GM21786 (cell line): ENCODE measurements around the gene CMTM2.
"Not testable (repeated sequence)": the region's sequence is repeated elsewhere in the genome, so short reads cannot be mapped to it uniquely, and the experiment has no call there.

Experiments used
- ATAC-seq: cut with Tn5 transposase; IDR thresholded peaks from one replicate; pipeline ENCODE4 v1.9.1; 2021; ENCODE audit not compliant: unreplicated experiment

The CMTM2 gene

GRCh38 chr16:66581246-66581952 lies 2.1 kb downstream of the CMTM2 start:
- no peak for ATAC-seq

GRCh38 chr16:66585481-66586239 lies 6.4 kb downstream of the CMTM2 start:
- ATAC-seq, result no peak

GRCh38 chr16:66587881-66588600 lies 8.8 kb downstream of the CMTM2 start:
- no peak for ATAC-seq

- peak; percentile 83 for ATAC-seq
Measured at GRCh38 chr16:66588981-66589713, 9.9 kb downstream of the CMTM2 start.

- ATAC-seq, result peak; percentile 50
Measured at GRCh38 chr16:66590322-66590721, 11.1 kb downstream of the CMTM2 start.

- no peak for ATAC-seq
Measured at GRCh38 chr16:66591018-66591417, 11.8 kb downstream of the CMTM2 start.

- no peak for ATAC-seq
Measured at GRCh38 chr16:66592241-66592640, 13.0 kb downstream of the CMTM2 start.

- ATAC-seq, result no peak
Measured at GRCh38 chr16:66592814-66593213, 13.6 kb downstream of the CMTM2 start.

GRCh38 chr16:66594739-66595138 lies 15.5 kb downstream of the CMTM2 start:
- ATAC-seq, result no peak

GRCh38 chr16:66596559-66596958 lies 17.3 kb downstream of the CMTM2 start:
- not testable (repeated sequence) for ATAC-seq

GRCh38 chr16:66596986-66597848 lies 18.0 kb downstream of the CMTM2 start:
- ATAC-seq, result no peak

- no peak for ATAC-seq
Measured at GRCh38 chr16:66598111-66598510, 18.8 kb downstream of the CMTM2 start.

GRCh38 chr16:66599726-66600125 lies 20.5 kb downstream of the CMTM2 start:
- no peak for ATAC-seq

- ATAC-seq, result no peak
Measured at GRCh38 chr16:66600477-66600876, 21.2 kb downstream of the CMTM2 start.

GRCh38 chr16:66601471-66601870 lies 22.2 kb downstream of the CMTM2 start:
- no peak for ATAC-seq

- no peak for ATAC-seq
Measured at GRCh38 chr16:66603537-66604375, 24.5 kb downstream of the CMTM2 start.

- ATAC-seq, result peak; percentile 45
Measured at GRCh38 chr16:66604376-66605176, 25.3 kb downstream of the CMTM2 start, which contains the start of gene CMTM3. TSS of gene CMTM3 (plus strand) at chr16:66604704. CDS start at chr16:66604806, 102 bp downstream.
